HEK293T (cell line): ENCODE measurements around the gene PANK4.

Experiments
- CTCF ChIA-PET: fragments of 350-600 bp; formaldehyde crosslinking; extraction: SDS; loops from one replicate; lab custom pipeline; 2021; ENCODE audit warnings: antibody characterized with exemption, inconsistent platforms; lab: Yijun Ruan, JAX
- POLR2A ChIA-PET: fragments of 350-600 bp; formaldehyde crosslinking; extraction: SDS; loops from one replicate; lab custom pipeline; 2020; ENCODE audit warnings: antibody characterized with exemption, inconsistent platforms; lab: Yijun Ruan, JAX
- DNase-seq: peaks from one replicate; pipeline ENCODE4 v3.0.0; 2012; ENCODE audit warnings: mixed read lengths; ENCODE audit errors: extremely low spot score
- ARNT ChIP-seq: fragments of 450-650 bp; IDR thresholded peaks from 2 replicates; pipeline ENCODE4 v1.6.1; 2017; ENCODE audit warnings: mild to moderate bottlenecking
- BHLHE40 ChIP-seq: fragments of 450-650 bp; IDR thresholded peaks from 2 replicates; pipeline ENCODE4 v1.6.1; 2016; ENCODE audit warnings: mild to moderate bottlenecking, moderate library complexity, borderline replicate concordance
- CTBP1 ChIP-seq: fragments of 450-650 bp; IDR thresholded peaks from 2 replicates; pipeline ENCODE4 v1.6.1; 2016; ENCODE audit warnings: borderline replicate concordance
- ELF4 ChIP-seq: fragments of 450-650 bp; IDR thresholded peaks from 2 replicates; pipeline ENCODE4 v1.6.1; 2017; ENCODE audit warnings: antibody characterized with exemption
- FOXA1 ChIP-seq: fragments of 450-650 bp; IDR thresholded peaks from 2 replicates; pipeline ENCODE4 v1.6.1; 2016; ENCODE audit warnings: mild to moderate bottlenecking
- FOXK2 ChIP-seq: fragments of 450-650 bp; IDR thresholded peaks from 2 replicates; pipeline ENCODE4 v1.6.1; 2016; ENCODE audit warnings: mild to moderate bottlenecking
- FOXM1 ChIP-seq: fragments of 450-650 bp; IDR thresholded peaks from 2 replicates; pipeline ENCODE4 v1.6.1; 2017; ENCODE audit warnings: mild to moderate bottlenecking, borderline replicate concordance
- HDGF ChIP-seq: fragments of 450-650 bp; IDR thresholded peaks from 2 replicates; pipeline ENCODE4 v1.6.1; 2017; ENCODE audit warnings: antibody characterized with exemption, borderline replicate concordance
- L3MBTL2 ChIP-seq: fragments of 450-650 bp; conservative IDR thresholded peaks from 2 replicates; pipeline ENCODE4 v1.6.1; 2016; ENCODE audit warnings: mild to moderate bottlenecking
- LEF1 ChIP-seq: fragments of 450-650 bp; IDR thresholded peaks from 2 replicates; pipeline ENCODE4 v1.6.1; 2017; ENCODE audit warnings: mild to moderate bottlenecking, borderline replicate concordance
- NFRKB ChIP-seq: fragments of 450-650 bp; IDR thresholded peaks from 2 replicates; pipeline ENCODE4 v1.6.1; 2016; ENCODE audit warnings: mild to moderate bottlenecking, moderate library complexity
- SP1 ChIP-seq: fragments of 450-650 bp; IDR thresholded peaks from 2 replicates; pipeline ENCODE4 v1.6.1; 2017
- SUZ12 ChIP-seq: fragments of 450-650 bp; IDR thresholded peaks from 2 replicates; pipeline ENCODE4 v1.6.1; 2016; ENCODE audit warnings: mild to moderate bottlenecking
- TARDBP ChIP-seq: fragments of 450-650 bp; IDR thresholded peaks from 2 replicates; pipeline ENCODE4 v1.6.1; 2016
- ZNF384 ChIP-seq: fragments of 450-650 bp; IDR thresholded peaks from 2 replicates; pipeline ENCODE4 v1.6.1; 2016
- TF ChIP-seq, protein P1 (sequence below): fragments of 450-650 bp; IDR thresholded peaks from 2 replicates; pipeline ENCODE4 v1.6.1; 2016

PANK4 gene

GRCh38 chr1:2529784-2530512 lies 3.6 kb upstream of the PANK4 start, which contains the start of gene HES5:
Gene HES5, minus strand, starts transcription at chr1:2530263. Its CDS starts 99 bp downstream, at chr1:2530164.
- no peak for TF ChIP-seq L3MBTL2
- DNase-seq = no peak
- POLR2A ChIA-PET = interaction anchor here (8.5 kb wide), 1 partner anchor 16 kb away, joined by 74 read pairs; no protein-coding TSS in a partner anchor
- CTCF ChIA-PET = no interaction called here

DNA sequence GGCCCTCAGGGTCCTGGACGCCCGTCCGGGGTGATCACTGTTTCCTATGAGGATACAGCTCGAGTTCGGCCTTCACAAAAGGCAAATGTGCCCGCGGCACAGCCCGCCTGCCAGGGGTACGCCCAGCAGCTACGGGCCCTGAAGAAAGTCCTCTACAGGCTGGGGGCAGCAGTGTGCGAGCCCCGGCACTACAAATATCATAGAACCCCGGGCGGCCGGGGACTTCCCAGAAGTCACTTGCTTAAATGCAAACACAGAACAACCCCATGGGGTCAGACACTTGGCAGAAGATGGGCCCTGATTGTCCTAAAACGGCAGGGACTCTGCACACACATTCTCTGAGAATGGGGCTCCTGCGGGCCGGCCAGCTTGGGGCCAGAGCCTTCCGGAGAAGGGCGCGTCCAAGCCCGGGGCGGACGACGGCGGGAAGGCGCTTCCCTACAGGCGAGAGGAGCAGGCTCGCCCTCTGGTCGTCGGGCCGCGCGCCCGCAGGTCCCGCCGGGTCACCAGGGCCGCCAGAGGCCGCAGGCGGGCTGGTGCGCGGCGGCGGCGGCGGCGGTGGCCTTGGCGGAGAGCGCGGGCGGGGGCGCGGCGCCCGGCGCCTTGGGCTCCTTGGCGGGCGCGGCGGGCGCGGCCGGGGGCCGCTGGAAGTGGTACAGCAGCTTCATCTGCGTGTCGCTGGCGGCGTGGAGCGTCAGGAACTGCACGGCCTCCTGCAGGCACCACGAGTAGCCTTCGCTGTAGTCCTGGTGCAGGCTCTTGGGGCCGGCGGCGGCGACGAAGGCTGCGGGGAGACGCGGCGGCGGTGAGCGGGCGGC lies 2.8 kb upstream of the PANK4 start:
- ChIA-PET CTCF (no interaction called here), POLR2A (interaction anchor here (8.5 kb wide), 1 partner anchor 17 kb away, joined by 74 read pairs; no protein-coding TSS in a partner anchor)
- TF ChIP-seq L3MBTL2 (no peak), FOXM1 (no peak), TARDBP (no peak), SP1 (no peak), SUZ12 (no peak), FOXK2 (no peak), ZNF384 (no peak), HDGF (no peak), ARNT (no peak), NFRKB (no peak), CTBP1 (no peak), BHLHE40 (no peak), ELF4 (no peak)
- TF ChIP-seq, protein P1, sequence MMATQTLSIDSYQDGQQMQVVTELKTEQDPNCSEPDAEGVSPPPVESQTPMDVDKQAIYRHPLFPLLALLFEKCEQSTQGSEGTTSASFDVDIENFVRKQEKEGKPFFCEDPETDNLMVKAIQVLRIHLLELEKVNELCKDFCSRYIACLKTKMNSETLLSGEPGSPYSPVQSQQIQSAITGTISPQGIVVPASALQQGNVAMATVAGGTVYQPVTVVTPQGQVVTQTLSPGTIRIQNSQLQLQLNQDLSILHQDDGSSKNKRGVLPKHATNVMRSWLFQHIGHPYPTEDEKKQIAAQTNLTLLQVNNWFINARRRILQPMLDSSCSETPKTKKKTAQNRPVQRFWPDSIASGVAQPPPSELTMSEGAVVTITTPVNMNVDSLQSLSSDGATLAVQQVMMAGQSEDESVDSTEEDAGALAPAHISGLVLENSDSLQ = no peak
- no peak for DNase-seq

DNA sequence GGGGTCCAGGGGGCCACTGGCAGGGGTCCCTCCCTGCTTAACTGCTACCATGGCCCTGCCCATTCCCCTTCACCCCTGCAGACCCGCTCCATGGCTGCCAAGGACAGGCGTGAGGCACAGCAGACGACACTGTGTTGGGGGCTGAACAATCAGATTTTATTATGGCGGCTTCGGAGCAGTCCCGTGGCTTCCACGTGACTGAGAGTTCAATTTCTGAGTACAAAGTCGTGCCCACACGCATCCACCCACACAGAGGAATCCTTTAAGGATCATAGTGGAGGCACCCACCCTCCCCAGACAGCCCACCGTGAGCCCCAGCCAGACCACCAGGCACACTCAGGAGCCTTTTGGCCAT lies 2.2 kb upstream of the PANK4 start:
- no peak for TF ChIP-seq LEF1
- CTCF ChIA-PET = no interaction called here
- DNase-seq = no peak
- POLR2A ChIA-PET = interaction anchor here (8.5 kb wide), 1 partner anchor 17 kb away, joined by 74 read pairs; no protein-coding TSS in a partner anchor

DNA sequence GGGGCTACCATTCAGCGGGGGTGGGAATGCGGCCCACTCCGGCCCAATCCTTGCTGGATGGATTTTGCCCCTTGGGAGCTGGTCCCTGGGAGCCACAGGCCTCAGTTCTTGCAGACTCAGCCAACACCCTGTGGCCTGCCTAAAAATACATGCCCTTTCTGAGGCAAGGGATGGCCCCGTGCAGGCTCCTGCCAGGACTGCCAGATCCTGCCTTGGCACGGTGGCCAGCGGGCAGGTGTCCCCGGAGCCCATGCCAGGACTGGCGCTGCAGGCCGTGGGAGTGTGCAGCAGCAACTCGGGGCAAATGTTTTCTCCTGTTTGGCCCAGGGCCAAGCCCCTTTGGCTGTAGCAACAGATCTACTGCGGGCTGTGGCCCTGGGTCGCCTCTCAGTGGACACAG lies 1.6 kb upstream of the PANK4 start:
- ChIA-PET POLR2A (interaction anchor here (8.5 kb wide), 1 partner anchor 18 kb away, joined by 74 read pairs; no protein-coding TSS in a partner anchor), CTCF (no interaction called here)
- TF ChIP-seq SUZ12 (no peak), TARDBP (no peak), SP1 (no peak), LEF1 (no peak), BHLHE40 (no peak), L3MBTL2 (no peak), CTBP1 (no peak), HDGF (no peak), FOXM1 (no peak), NFRKB (no peak), FOXK2 (no peak), ELF4 (no peak), ZNF384 (no peak), FOXA1 (no peak), ARNT (no peak)
- TF ChIP-seq, protein P1 = no peak
- DNase-seq = no peak

GRCh38 chr1:2527556-2527860 lies 1.1 kb upstream of the PANK4 start:
- POLR2A ChIA-PET = interaction anchor here (8.5 kb wide), 1 partner anchor 18 kb away, joined by 74 read pairs; no protein-coding TSS in a partner anchor
- DNase-seq = no peak
- CTCF ChIA-PET = no interaction called here
- TF ChIP-seq ELF4 (no peak), LEF1 (no peak), BHLHE40 (no peak), SP1 (no peak), L3MBTL2 (no peak), CTBP1 (no peak), SUZ12 (no peak), TARDBP (no peak), NFRKB (no peak), ZNF384 (no peak), FOXK2 (no peak), FOXM1 (no peak)

GRCh38 chr1:2526824-2527555 lies 594 bp upstream of the PANK4 start:
- CTCF ChIA-PET = no interaction called here
- POLR2A ChIA-PET = interaction anchor here (0.5 to 8.5 kb wide), 12 partner anchors 10 to 114 kb away, joined by 3 to 74 read pairs (median 4); partner anchors contain the start of gene PEX10
- TF ChIP-seq ZNF384 = no peak
- TF ChIP-seq FOXA1 = no peak
- no peak for TF ChIP-seq HDGF
- TF ChIP-seq SP1 = no peak
- TF ChIP-seq BHLHE40 = no peak
- TF ChIP-seq SUZ12 = no peak
- TF ChIP-seq, protein P1 = no peak
- TF ChIP-seq FOXM1 = no peak
- TF ChIP-seq CTBP1 = no peak
- no peak for TF ChIP-seq L3MBTL2
- TF ChIP-seq FOXK2 = no peak
- TF ChIP-seq NFRKB = no peak
- TF ChIP-seq LEF1 = no peak
- TF ChIP-seq ELF4 = no peak
- no peak for DNase-seq
